Head of caudate nucleus (tissue), 42 donors: ENCODE data around the gene ATP2B2.

Experiments
- DNase-seq, 42 donors: peaks; one replicate each; pipeline versions ENCODE4 v3.0.0 to v3.0.0-alpha.2; 2020 to 2021; ENCODE audit warnings: mixed read lengths in 7 of 42
- intact Hi-C: fragments of 100-400 bp; cut with DNase I; formaldehyde crosslinking; loops from one replicate; pipeline ENCODE4 v1.15.0; 2022

ATP2B2 gene

GRCh38 chr3:10444511-10444910, 60.9 kb downstream of the ATP2B2 start:
- DNase-seq, result peak in 14 of 42 donors; percentile 26 to 61 (median 36)
- intact Hi-C loops, result no loop called here

DNA sequence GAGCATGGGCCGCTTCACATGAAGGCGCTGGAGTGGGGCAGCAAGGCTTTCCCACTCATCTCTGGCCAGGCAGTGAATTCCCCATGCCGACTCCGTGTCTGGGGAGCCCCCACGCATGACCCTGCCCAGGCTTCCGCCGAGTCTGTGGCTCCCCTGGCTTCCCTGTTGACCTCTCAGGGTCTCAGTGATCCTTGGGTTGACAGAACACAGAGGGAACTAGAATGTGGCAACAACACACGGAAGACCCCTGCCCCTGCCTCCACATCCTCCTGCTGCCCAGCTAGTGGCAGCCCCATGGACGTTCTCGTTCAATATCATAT, 61.3 kb downstream of the ATP2B2 start:
- intact Hi-C loops, result no loop called here
- no peak for DNase-seq

GRCh38 chr3:10443272-10444109, 61.9 kb downstream of the ATP2B2 start:
- intact Hi-C loops, result no loop called here
- DNase-seq, result peak in 7 of 42 donors; percentile 31 to 71 (median 45)

DNA sequence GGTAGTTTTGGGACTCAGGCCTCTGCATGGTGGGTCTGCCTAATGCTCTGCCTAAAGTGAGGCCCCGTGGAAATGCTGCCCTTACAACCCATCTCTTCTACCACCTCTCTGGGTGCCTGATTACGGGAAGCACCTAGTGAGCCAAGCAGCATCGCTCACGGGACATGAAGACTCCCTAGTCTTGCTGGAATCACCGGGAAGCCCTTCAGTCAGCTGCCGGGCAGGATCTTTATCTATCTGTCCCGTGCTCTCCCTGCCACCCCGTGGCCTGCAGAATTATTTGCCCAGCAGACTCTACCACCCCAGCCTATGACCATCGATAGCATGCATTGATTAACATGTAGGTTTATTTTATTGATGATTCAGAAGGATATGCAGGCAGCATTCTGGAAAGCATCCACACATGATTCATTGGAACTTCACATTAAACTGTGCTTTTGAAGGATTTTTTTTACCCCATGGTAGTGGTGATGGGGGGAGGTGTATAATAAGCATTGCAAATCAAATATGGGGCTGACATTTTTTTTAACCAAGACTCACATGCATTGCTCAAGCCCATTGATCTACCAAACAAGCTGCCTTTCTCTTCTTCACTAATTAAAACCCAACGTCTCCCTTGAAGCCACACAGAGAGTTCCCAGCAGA, 63.1 kb downstream of the ATP2B2 start:
- no peak for DNase-seq
- intact Hi-C loops, result no loop called here

DNA sequence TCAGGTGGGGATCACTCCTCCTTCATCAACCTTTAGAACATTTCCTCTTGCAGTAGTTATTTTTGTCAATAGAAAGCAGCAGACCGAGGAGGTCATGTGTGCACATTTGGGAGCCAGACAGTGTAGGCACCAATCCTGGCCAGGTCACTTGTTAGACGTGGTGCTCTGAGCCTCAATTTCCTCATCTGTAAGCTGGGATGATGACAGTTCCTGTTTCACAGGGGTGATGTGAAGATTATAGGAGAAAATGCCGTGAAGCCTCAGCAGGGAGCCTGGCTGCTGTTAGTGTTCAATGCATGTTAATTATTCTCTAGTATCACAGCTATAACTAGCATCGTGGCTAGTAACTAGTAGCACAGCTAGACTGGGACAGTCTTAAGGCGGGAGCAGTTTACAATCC, 64.7 kb downstream of the ATP2B2 start:
- intact Hi-C loops, result no loop called here

GRCh38 chr3:10438902-10439610, 66.3 kb downstream of the ATP2B2 start:
- DNase-seq, result no peak
- intact Hi-C loops, result no loop called here

More for the DNA sequence above, 64.7 kb downstream of the ATP2B2 start:
- DNase-seq, result no peak

GRCh38 chr3:10437995-10438901, 67.1 kb downstream of the ATP2B2 start:
- DNase-seq, result no peak
- intact Hi-C loops, result no loop called here

- no peak for DNase-seq
- intact Hi-C loops, result no loop called here
Measured at GRCh38 chr3:10437272-10437994, 68.0 kb downstream of the ATP2B2 start.

DNA sequence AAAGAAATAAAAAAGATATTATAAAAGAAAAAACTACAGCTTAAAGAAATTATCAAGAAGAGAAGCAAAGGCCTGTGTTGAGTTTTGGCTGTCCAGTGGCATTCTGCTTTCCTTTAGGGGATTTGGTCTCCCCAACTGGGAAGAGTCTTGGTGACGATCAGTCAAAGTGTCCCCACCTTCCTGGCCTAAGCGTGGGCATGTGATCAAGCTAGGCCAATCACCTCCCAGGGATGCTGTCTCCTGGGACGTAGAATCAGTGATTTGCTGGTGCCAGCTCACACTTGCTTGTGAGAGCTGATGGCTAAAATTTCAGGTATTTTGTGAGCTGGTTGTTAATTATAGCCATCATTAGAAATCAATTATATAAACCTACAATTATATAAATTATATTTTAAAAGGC, 69.5 kb downstream of the ATP2B2 start:
- DNase-seq, result no peak
- intact Hi-C loops, result no loop called here

DNA sequence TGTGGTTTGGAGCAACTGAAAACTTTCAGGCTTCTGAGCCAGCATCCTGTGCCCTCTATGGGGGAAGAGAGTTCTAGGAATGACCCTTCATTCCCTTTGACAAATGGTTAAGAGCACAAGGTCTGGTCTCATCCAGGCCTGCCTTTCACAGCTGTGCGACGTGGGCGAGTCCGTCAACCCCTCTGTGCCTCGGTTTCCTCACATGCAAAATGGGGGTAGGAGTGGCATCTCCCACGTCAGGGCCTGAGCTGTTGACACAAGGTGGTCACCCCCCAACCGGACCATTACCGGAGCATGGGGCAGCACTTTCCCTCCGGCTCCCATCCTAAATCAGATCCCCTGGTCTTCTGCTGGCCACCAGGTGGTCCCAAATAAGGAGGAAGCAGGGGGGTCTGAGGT, 70.4 kb downstream of the ATP2B2 start:
- no peak for DNase-seq
- intact Hi-C loops, result no loop called here

- DNase-seq, result no peak
- intact Hi-C loops, result no loop called here
Measured at GRCh38 chr3:10434144-10434937, 71.0 kb downstream of the ATP2B2 start.

DNA sequence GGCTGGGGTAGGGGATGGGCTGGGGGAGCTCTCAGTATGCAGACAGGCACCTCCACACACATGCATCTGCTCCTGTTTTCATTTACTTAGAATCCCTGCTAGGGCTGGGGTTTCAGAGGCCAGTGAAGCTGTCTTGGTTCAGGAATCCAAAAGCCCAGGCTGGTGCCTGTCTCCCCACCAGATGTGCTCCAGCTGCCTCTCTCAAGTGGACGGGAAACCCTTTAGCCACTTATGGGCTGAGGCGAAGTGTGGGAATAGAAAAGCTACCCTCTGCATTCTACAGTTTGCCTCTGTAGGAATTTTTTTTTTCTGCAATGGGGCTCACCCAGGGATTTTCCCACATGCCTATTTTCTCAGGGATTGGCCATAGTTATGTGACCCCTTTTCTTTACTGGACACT, 72.5 kb downstream of the ATP2B2 start:
- DNase-seq, result no peak
- intact Hi-C loops, result no loop called here

GRCh38 chr3:10432156-10432845, 73.1 kb downstream of the ATP2B2 start:
- intact Hi-C loops, result no loop called here
- DNase-seq, result no peak

GRCh38 chr3:10430805-10431204, 74.6 kb downstream of the ATP2B2 start:
- intact Hi-C loops, result no loop called here
- no peak for DNase-seq

DNA sequence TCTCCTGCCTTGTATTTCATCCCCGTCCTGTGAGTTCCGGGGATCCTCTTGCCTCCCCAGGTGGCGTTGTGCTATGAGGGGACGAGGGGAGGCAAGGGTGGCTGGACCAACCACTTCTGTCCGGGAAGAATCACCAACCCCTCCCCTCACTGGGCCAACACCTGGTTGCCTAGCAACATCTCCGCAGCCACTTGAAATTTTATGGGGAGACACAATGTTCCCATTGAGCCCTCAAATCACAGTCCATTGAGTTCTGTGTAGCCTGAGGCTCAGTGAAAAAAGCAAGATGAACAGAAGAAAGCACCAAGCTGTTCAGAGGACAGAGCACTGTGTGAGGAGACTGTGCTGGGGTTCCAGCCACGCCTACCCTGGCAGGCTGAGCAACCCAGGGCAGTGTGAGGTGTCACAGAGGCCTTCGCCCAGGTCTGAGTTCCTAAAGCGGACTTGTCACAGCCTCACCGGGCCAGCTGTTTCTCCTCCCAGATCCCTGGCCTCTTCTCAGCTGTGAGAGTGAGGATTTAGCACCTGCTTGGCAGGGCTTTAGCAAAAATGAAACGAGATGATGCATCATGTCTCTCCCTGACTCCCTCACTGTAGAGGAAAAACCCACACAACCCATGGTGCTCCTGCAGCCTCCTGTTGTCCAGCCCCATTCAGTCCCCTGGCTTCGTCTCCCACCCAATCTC, 76.8 kb downstream of the ATP2B2 start:
- no peak for DNase-seq
- intact Hi-C loops, result no loop called here

GRCh38 chr3:10426346-10427220, 78.8 kb downstream of the ATP2B2 start:
- peak in 7 of 42 donors; percentile 18 to 59 (median 30) for DNase-seq
- intact Hi-C loops, result no loop called here
